NCI-H524 (cell line): ENCODE measurements around the gene RXFP3.

Source experiments
- DNase-seq, 2 experiments: peaks; one replicate each; lab custom pipeline; 2025; lab: John Stamatoyannopoulos, UW

RXFP3 gene

GRCh38 chr5:33981408-33982162 lies 45.4 kb downstream of the RXFP3 start:
- DNase-seq, result no peak

- DNase-seq, result no peak
Measured at GRCh38 chr5:33984178-33984577, 48.0 kb downstream of the RXFP3 start.

- DNase-seq, result no peak
Measured at GRCh38 chr5:33984671-33985124, 48.5 kb downstream of the RXFP3 start, which contains the start of gene SLC45A2. SLC45A2 (minus strand) TSS chr5:33984693; CDS start chr5:33984583, 110 bp downstream.

- no peak for DNase-seq
Measured at GRCh38 chr5:33985447-33985846, 49.3 kb downstream of the RXFP3 start.
